Measurements from ENCODE around the gene SPRY4.
"Not testable (repeated sequence)": the region's sequence is repeated elsewhere in the genome, so short reads cannot be mapped to it uniquely, and the experiment has no call there.

SPRY4 gene

GRCh38 chr5:142314109-142314508 is 10.7 kb downstream of the SPRY4 start:
- no peak for DNase-seq

- DNase-seq: no peak
Observed at GRCh38 chr5:142313682-142314081, 11.1 kb downstream of the SPRY4 start.

GRCh38 chr5:142313275-142313674 is 11.5 kb downstream of the SPRY4 start:
- no peak for DNase-seq

- DNase-seq: no peak
Observed at GRCh38 chr5:142312399-142312798, 12.4 kb downstream of the SPRY4 start.

DNA sequence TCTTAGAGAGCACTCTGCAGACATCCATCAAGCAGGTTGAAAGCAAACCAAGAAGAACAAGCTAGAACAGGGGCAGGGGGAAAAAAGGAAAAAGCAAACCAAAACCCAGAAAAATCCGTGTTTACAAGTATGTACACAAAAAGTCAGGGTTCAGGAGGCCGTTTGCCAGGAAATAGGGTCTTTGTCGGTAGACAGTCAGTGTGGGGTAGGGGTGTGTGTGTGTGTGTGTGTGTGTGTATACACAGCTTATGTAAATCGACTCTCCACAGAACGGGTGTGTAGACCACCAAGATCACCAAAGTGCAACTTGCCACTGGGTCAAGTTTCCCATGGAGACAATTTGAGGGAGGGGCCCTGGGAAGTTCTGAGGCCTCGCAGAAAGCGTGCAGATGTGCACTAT is 13.1 kb downstream of the SPRY4 start:
- DNase-seq: no peak

GRCh38 chr5:142310803-142311202 is 14.0 kb downstream of the SPRY4 start:
- no peak for DNase-seq

DNA sequence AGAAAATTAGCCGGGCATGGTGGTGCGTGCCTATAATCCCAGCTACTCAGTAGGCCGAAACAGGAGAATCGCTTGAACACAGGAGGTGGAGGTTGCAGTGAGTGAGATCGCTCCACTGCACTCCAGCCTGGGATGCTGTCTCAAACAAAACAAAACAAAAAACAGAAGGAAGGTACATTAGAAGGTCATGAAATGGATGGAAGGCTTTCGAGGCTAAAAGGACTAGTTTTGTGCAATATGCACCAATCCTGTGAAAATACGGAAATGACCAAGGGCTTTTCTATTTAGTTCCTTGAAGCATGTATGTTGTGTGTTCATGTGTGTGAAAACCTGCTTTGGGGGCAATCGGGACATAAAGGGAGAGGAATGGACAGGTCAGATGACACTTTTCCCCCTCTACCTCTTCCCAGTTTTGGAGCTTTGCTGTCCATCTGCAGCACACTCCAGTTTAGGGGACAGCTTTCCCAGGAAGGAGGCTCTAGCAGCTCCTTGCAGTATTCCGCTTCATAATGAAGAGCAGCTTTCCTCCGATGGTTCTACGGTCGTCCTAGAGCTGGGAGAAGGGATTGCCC is 15.0 kb downstream of the SPRY4 start:
- no peak for DNase-seq

DNA sequence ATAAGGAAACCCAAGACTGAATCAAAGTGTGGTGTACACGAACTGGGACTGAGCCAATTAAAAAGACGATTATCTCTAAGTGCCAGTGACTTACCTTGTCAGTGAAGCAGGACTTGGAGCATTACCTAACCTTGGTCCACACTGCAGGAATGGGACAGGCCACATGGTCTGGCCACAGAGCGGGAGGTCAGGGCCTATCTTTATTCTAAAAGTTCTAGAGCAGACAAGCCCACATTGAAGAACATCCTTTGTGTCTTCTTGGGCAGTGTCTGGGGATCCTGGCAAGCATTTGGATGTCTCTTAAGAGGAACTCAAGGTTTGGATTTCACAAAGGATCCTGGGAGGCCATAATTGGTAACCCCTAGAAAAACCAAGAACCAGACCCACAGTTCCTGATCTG is 16.5 kb downstream of the SPRY4 start:
- DNase-seq: no peak

- DNase-seq: no peak
Observed at GRCh38 chr5:142307146-142307890, 17.5 kb downstream of the SPRY4 start.

DNA sequence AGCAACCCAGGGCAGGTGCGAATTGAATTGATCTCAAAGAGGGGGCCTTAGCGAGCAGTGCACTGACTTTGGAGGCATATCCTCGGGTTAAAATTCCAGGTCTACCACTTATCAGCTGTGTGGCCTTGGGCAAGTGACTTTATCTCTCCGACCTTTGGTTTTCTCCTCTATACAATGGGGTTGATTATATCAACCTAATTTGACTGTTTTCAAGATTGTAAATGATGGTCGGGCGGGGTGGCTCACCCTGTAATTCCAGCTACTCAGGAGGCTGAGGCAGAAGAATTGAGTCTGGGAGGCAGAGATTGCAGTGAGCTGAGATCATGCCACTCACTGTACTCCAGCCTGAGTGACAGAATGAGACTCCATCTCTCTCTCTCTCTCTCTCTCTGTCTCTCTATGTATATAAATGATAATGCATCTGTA is 18.7 kb downstream of the SPRY4 start:
- DNase-seq: no peak

GRCh38 chr5:142305211-142305610 is 19.6 kb downstream of the SPRY4 start:
- DNase-seq: no peak

GRCh38 chr5:142304013-142304701 is 20.7 kb downstream of the SPRY4 start:
- peak; percentile 37 for DNase-seq

DNA sequence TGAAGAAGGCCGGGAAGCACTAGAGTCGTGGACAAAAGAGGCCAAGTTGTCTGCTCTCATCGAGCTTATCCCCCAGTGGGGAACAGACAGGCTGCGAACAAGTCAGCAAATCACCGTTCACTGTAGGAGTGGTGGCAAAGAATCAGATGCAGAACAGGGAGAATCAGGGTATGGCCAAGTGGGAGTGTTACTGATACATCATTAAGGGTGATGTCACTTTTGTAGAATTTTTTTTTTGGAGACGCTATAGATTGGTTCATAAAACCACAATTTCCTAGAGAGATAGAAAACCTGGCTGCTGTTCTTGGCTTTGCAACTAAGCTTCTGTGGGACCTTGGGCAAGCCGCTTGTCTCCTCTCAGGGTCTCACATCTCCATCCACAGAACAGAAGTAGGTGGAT is 21.3 kb downstream of the SPRY4 start:
- no peak for DNase-seq

- no peak for DNase-seq
Observed at GRCh38 chr5:142301540-142301939, 23.3 kb downstream of the SPRY4 start.

DNA sequence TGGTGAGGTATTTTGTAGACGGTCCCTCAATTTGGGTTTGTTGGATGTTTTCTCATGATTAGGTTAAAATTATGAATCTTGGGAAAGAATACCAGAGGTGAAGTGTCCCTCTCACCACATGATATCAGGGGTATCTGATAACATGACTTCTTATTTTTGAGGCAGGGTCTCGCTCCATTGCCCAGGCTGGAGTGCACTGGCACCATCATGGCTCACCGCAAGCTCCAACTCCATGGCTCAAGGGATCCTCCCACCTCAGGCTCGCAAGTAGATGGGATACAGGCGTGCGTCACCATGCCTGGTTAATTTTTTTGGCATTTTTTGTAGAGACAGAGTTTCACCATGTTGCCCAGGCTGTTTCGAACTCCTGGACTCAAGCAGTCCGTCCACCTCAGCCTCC is 24.1 kb downstream of the SPRY4 start:
- DNase-seq: no peak

DNA sequence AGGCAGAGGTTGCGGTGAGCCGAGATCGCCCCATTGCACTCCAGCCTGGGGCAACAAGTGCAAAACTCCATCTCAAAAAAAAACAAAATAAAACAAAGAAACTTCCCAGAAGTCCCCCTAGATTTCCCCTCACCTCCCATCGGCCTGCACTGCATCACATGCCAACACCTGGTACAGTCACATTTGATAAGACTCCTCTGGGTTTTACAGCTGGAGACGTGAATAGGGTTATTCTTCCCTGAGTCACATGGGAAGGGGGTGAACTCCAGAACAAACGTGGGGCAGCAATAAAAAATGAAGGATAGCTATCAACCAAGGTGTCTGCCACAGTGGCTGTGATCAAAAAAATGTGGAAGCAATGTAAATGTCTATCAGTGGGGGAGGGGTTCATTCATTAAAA is 26.0 kb downstream of the SPRY4 start:
- no peak for DNase-seq

- not testable (repeated sequence) for DNase-seq
Observed at GRCh38 chr5:142297786-142298185, 27.0 kb downstream of the SPRY4 start.

GRCh38 chr5:142296914-142297417 is 27.9 kb downstream of the SPRY4 start:
- DNase-seq: peak; percentile 47

DNA sequence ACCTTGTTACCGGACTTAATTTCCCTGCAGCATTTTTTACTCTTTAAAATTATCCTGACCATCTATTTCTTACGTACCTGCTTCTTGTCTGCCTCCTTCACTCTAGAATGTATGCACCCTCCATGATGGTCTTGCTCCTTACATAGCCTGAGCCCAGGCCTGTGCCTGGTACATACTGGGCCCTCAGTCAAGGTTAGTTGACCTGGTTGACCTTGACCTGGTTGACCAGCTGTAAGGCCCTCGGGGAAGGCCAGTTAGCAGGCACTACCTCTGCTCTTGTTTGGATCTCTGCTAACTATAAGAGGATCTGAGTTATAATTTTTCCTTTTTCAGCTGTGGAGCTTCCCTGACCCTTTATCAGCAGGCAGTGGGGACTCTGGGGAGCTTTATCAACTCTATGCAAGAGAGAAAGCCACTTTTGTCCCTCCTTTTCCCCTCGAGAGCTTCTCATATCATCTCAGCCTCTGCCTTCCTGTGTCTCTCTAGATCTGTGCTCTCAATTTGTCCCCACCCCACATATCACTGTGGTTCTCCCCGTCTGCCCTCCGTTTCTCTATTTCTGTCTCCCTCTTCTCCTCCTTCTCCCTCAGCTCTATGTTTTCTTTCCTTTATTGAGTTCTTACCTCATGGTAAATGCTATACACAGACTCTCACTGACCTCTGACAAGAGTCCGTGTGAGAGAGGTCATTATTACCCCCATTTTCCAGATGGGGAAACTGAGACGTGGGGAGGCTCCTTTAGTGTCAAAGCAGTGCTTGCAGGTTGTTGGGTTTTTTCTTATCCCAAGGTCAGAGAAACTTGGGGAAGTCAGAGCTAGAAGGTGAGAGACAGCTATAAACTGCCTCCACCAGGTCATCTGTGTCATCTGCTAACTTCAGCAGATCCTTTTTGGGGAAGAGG is 28.6 kb downstream of the SPRY4 start:
- no peak for DNase-seq

DNA sequence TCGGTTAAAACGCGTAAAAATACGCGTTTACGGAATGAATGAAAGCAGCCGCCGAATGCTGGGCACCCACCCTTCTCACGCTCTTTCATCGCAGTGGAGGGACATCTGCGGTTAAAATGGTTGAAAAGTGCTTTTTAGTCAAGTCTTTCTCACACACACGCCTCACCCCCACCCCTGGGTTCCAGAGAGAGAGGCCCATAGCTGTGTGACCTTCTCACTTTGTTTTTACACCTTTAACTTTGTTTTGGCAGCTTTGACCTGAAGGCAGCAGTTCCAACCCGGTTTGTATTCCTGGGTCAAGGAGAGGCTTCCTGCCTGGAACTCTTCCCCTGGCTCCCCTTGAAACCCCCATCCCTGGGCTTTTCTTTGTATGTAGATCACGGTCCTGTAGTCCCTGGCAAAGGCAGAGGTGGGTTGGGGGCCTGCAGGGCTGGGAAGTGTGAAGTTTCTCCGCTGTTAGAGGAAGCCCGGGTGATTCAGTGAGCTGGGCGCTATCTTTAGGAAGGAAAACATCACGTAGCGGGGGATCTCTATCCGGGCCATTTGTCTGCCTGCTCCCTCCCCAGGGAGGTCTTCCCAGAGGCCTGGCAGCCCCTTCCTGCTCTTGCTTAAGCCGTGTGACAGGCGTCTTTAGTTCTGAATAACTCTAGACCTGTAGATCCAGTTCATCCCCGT is 29.6 kb downstream of the SPRY4 start:
- DNase-seq: no peak

- peak; percentile 68 for DNase-seq
Observed at GRCh38 chr5:142293486-142293885, 31.3 kb downstream of the SPRY4 start.

DNA sequence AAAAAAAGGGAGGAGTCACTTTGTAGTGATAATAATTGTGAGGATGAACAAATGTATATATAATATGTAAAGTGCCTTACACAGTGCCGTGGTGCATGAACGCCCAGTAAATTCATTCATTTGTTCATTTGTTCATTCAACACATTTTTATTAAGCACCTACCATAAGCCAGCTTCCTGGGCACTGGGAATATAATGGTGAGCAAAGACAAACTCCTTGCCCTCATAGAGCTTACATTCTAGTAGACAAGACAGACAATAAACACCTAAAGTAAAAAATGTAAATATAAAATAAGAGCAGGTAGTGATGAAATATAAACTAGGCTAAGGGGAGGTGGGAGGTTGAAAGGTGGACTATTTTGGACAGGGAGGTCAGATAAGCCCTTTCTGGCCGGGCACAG is 32.0 kb downstream of the SPRY4 start:
- DNase-seq: no peak

Measured in HCEC 1CT (cell line).